Measurements from ENCODE around the gene MED25. TPM values are rescaled to one million over a fixed set of nuclear protein-coding genes. Genes with fewer than 3 reads are reported as not detected.

MED25 gene
- total RNA-seq, 1 donor from 2014 or later, result 33.0 TPM

GRCh38 chr19:49853852-49854377 lies 35.8 kb downstream of the MED25 start:
- no peak for DNase-seq (ENCODE audit: low spot score)
- intact Hi-C loops (cut with DNase I), result no loop called here

GRCh38 chr19:49854378-49855263 lies 36.5 kb downstream of the MED25 start:
- DNase-seq (ENCODE audit: low spot score), result no peak
- intact Hi-C loops (cut with DNase I), result no loop called here

DNA sequence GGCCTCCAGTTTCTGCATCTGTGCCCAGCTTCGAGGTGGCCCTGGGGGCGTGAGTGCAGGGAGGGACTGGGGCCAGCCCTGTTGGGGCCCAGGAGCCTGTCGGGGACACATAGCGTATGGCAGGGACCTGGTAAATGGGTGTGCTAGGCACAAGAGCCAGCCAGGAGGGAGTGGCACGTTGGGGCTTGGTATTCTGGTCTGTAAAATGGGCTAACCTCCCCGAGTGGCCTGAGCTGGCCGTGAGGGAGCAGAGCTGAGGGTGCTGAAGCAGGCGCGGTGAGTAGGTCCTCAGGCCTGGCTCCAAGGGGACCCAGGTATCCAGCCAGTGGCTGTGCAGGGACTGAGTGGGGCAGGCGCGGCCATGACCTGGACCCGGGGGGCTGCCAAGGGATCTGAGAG lies 37.2 kb downstream of the MED25 start:
- intact Hi-C loops (cut with DNase I), result no loop called here
- no peak for DNase-seq (ENCODE audit: low spot score)

DNA sequence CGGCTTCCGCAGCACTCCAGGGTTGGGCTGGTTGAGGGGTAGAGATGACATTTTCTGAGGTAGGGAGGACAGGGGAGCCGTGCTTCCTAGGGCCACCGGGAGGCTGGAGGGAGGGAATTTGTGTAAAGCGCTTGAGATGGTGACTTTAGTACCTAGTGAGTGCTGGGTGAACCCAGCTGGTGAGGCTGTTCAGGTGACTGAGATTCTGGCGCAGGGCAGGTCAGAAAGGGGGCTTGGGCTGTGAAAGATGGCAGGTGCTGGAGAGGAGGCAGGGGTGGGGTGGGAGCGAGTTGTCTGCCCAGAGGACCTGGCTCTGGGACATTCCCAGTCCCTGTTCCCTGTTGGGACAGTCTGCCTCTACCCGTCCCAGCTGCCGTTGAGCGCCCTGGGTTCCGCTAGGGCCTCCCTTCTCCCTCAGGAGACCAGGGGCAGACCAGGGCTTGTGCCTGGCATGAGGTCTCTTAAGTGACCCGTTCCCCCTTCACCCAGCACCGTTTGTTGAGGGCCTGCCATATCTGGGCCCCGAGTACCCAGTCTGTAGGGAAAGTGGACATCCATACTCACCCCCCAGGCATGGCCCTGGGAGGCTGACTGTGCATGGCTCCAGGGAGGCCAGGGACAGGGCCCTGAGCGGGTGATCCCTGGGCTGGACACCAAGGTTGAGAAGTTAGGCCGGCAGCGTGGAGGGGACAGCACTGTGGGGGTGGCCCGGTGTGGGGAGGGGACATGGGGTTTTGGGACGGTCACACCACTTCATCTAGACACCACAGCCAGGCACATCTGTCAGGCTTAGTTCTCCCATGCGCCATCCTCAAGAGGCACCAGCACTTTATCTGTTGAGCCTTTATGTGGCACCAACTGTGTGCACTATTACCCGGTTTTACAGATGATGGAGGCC lies 37.8 kb downstream of the MED25 start:
- intact Hi-C loops (cut with DNase I), result no loop called here
- DNase-seq (ENCODE audit: low spot score), result no peak

GRCh38 chr19:49856574-49857021 lies 38.5 kb downstream of the MED25 start:
- no peak for DNase-seq (ENCODE audit: low spot score)
- intact Hi-C loops (cut with DNase I), result no loop called here

DNA sequence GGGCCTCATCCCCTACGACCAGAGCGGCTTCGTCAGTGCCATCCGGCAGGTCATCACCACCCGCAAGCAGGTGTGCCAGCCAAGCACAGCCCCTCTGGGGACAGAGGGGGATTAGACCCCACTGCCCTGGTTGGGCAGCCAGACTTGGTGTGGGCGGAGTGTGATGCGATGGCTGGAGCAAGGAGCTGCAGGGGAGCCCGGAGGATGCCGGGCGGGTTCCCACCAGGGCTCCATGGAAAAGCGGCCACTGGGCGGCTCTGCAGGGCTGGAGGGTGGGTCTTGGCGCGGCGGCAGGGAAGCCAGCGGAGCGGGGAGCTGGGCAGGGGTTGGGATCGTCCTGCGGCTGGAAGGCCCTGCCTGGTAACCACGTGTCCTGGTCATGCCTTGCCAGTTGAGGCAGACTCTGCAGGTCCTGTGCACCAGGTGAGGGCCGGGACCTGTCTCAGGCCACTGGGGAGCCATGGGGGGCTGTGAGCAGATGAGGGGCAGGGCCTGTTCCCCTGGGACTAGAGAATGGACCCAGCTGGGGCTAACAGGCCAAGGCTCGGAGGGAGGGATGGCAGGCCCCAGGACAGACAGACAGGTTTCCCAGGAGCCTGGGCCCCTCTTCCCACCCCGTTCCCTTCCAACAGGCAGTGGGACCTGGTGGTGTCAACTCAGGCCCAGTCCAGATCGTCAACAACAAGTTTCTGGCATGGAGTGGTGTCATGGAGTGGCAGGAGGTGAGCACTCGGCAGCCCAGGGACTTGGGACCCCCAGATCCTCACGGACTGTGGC lies 39.2 kb downstream of the MED25 start:
- intact Hi-C loops (cut with DNase I), result no loop called here
- DNase-seq (ENCODE audit: low spot score), result no peak

- intact Hi-C loops (cut with DNase I), result no loop called here
- DNase-seq (ENCODE audit: low spot score), result no peak
Observed at GRCh38 chr19:49857838-49858087, 39.7 kb downstream of the MED25 start.

- intact Hi-C loops (cut with DNase I), result no loop called here
- DNase-seq (ENCODE audit: low spot score), result no peak
Observed at GRCh38 chr19:49858088-49858985, 40.2 kb downstream of the MED25 start.

GRCh38 chr19:49859682-49860335 lies 41.7 kb downstream of the MED25 start:
- intact Hi-C loops (cut with DNase I), result no loop called here
- no peak for DNase-seq (ENCODE audit: low spot score)

DNA sequence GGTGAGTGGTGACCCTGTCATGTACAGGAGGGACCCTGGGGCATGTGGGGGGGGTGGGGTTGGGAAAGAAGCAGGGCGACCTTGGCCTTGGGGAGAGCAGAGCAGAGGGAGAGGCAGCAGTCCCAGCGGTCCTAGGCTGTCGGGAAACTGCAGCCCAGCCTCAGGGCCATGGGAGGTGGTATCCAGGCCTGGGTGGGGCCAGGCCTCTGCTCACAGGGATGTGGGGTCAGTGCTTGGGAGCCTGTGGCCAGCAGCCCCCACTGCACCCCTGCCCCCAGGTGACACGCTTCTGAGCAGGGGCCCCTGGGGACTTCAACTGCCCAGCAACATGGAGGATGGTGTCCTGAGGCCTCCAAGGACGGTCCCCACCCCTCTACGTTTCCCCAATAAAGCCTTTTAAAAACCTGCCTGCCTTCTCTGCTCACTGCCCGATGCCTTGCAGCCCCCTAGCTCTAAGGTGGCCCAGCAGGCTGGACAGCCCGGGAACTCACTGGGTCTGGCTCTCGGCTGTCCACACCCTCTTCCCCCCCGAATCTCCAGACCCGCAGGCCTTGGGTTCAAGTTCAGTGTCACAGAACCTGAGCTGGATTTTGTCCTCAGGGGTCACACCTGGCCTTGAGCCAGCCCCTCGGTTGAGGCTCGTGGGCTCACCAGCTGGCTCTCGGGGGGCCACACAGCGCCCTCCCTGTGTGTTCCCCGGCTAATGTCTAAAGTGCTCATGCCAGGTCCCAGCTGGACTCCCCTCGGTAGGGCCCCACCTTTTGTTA lies 42.4 kb downstream of the MED25 start:
- intact Hi-C loops (cut with DNase I), result no loop called here
- no peak for DNase-seq (ENCODE audit: low spot score)

DNA sequence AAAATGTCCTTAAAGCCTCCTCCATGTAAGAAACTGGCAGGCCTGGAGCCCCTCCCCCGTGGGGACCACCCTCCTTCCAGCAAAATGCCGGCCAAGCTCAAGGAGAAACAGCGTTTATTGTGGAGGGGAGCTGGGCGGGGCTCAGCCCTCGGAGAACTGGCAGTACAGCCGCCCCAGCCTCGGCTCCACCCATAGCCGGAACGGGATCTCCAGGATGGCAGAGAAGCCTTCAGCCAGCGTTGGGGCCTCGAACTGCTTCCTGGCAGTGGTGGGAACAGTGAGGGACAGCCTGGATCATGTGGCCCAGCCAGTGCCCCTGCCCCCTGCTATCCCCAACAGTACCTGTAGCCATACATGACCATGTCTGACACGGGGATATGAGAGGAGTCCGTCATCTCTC lies 43.0 kb downstream of the MED25 start:
- intact Hi-C loops (cut with DNase I), result no loop called here
- no peak for DNase-seq (ENCODE audit: low spot score)

- intact Hi-C loops (cut with DNase I), result no loop called here
- no peak for DNase-seq (ENCODE audit: low spot score)
Observed at GRCh38 chr19:49861541-49862378, 43.7 kb downstream of the MED25 start.

GRCh38 chr19:49862391-49863253 lies 44.5 kb downstream of the MED25 start:
- no peak for DNase-seq (ENCODE audit: low spot score)
- intact Hi-C loops (cut with DNase I), result no loop called here

DNA sequence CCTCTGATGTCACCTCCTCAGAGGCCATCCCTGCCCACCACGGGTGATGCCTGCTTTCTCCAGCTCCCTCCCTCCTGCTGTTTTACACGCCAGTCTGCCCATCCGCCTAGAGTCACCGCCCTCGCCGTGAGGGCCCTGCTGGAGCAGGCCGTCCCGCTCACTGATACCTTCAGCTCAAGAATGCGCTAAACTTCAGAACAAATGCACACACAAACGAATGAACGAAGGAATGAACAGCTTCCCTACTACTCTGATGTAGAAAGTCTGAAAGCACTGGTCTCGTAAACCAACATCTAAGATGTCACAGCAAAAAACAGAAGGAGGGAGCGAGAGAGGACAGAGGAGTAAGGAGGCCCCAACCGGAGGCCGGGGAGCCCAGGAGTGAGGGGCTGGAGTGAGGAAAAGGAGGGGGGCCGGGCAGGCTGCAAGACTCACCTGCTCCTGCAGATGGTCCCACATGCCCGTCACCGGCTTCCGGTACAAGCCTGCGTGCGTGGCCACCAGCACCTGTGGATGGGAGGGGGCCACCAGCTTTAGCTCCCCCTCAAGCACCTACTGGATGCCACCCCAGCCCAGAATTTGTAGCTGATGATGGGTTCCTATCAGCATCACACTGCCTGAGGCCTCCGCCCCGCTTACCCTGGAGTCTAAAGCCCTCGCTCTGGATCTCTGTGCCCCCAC lies 45.3 kb downstream of the MED25 start:
- intact Hi-C loops (cut with DNase I), result no loop called here
- DNase-seq (ENCODE audit: low spot score), result no peak

DNA sequence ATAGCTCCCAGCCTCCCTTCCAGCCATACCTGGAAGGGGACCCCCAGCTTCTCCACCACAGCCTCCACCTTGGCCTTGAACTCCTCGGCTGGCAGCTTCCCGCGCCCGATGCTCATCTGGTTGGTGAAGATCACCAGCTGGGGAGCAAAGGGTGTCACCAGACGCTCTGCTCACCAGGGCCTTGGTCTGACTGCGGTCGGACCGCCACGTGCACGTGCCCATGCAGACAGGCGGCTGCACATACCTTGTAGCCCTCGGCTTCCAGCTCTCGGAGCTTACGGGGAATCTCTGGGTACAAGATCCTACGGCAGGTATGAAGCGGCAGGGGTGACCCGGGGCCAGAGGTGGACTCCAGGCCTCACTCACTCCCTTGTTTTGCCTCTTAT lies 45.8 kb downstream of the MED25 start:
- DNase-seq (ENCODE audit: low spot score), result no peak
- intact Hi-C loops (cut with DNase I), result no loop called here
